Middle frontal gyrus (tissue), 1 donor: ENCODE measurements around the gene NANOS2.

Experiments
- DNase-seq: peaks from one replicate; pipeline ENCODE4 v3.0.0-alpha.2; 2015; ENCODE audit warnings: low spot score; ENCODE audit errors: extremely low spot score

Gene NANOS2

DNA sequence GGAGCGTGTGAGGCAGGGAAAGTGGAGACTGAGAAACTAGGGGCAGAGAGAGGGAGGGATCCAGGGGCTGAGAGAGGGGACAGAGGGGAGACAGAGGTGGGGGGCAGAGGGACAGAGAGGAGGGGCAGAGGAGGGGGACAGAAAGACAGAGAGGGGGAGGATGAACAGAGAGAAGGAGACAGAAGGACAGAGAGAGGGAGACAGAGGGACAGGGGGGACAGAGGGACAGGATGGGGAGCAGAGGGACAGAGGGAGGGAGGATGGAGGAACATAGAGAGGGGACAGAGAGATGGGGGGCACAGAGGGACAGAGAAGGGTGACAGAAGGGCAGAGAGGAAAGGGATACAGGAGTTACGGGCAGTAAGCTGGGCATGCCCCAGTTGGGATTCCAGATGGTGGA is 14.7 kb upstream of the NANOS2 start:
- no peak for DNase-seq

DNA sequence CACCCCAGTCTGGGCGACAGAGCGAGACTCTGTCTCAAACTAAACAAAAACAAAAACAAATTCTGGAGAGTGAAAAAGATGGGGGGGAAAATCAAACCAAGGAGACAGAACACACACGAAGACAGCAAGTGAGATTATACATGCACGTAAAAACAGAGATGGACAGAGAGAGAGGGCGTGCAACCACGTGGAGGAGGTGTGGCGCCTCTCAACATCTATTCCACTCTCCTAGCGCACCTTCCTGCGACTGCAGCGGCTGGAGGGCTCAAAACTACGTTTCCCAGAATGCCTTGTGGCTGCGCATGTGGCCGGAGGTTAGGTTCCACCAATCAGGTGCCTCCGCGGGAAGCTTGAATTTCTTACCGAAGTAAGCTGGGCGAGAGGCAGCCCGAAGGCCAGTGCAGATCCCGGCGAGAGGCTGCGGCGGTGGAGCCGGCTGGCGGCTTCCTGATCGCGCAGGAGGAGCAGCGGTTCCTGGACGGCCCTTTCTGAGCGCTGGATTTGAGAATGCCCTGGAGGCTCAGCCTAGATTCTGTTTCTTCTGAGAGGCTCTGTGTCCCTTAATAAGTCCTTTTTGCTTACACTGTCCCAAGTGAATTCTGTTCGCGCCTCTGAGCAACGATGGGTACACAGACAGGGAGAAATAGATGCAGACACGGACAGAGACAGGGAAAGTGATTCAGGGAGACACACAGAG is 13.1 kb upstream of the NANOS2 start:
- DNase-seq = peak; percentile 85

DNA sequence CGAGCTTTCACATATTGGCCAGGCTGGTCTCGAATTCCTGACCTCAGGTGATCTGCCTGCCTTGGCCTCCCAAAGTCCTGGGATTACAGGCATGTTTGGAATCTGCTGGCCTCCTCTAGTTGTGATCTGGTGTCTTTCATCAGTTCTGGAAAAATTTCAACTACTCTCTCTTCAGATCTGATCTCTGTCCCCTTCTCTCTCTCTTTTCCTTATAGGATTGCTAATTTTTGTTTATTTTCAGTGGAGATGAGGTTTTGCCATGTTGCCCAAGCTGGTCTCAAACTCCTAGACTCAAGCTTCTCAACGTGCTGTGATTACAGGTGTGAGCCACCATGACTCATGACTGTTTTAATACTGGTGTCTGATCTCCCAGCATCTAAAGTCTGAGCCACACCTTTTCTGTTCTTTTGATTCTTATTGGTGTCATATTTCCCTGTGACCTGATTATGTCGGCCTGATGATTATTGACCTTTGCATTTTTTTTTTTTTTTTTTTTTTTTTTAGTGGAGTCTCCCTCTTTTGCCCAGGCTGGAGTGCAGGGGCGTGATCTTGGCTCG is 10.4 kb upstream of the NANOS2 start:
- no peak for DNase-seq

DNA sequence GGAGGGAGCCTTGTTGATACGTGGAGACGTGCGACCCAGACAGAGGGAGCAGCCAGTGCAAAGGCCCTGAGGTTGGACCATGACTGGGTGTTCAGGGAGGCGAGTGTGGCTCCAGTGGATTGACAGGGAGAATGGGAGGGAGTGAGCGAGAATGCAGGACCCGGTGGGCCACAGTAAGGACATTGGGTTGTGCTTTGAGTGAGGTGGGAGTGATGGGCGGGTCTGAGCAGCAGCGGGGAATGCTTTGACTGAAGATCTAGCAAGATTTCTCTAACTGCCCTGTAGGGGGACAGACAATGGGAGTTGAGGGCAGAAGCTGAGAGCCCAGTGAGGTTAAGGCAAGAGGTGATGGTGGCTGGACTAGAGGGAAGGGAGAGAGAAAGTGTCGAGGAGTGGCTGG is 7.7 kb upstream of the NANOS2 start:
- DNase-seq = no peak

DNA sequence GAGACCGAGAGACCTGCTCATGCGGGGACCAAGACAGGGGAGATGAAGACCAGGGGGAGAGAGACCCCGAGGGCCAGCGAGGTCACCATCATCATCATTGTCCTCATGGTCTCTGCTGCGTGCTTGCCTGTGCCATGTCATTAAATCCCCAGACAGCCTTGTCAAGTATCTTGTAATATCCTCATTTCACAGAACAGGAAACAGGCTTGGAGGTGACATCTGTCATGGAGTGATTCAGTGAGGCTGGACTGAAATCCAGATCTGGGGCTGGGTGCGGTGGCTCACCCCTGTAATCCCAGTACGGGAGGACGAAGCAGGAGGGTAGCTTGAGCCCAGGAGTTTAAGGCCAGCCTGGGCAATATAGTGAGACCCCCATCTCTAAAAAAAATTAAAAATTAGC is 5.9 kb upstream of the NANOS2 start:
- no peak for DNase-seq

DNA sequence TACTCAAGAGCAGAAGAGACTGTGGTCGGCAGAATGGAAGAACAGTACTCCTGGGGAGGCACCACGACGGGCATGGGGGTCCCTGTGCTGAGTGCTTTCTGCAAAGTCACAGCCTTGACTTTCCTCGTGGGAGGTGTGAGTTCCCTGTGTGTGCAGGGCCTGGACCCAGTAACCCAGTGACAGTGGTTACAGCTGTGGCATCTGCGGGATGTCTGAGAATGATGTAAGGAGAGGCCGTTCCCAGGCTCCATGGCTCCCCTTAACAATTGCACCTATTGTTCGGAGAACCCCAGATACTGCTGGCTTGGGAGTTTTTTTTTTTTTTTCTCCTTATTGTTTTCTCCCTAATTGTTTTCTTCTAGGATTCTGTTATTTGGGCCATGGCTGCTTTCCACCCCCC is 5.1 kb upstream of the NANOS2 start:
- DNase-seq = peak; percentile 44

DNA sequence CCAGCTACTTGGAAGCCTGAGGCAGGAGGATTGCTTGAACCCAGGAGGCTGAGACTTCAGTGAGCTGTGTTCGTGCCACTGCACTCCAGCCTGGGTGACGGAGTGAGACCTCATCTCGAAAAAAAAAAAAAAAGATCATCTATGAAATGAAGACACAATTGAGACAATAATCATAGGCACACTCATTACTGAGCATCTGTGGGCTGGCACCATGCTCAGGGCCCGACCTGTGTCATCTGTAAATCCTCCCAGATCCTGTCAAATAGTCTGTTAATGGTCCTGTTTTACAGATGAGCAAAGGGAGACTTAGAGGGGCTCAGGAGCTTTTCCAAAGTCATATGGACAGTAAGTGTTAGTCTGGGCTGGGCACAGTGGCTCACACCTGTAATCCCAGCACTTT is 4.1 kb upstream of the NANOS2 start:
- no peak for DNase-seq

DNA sequence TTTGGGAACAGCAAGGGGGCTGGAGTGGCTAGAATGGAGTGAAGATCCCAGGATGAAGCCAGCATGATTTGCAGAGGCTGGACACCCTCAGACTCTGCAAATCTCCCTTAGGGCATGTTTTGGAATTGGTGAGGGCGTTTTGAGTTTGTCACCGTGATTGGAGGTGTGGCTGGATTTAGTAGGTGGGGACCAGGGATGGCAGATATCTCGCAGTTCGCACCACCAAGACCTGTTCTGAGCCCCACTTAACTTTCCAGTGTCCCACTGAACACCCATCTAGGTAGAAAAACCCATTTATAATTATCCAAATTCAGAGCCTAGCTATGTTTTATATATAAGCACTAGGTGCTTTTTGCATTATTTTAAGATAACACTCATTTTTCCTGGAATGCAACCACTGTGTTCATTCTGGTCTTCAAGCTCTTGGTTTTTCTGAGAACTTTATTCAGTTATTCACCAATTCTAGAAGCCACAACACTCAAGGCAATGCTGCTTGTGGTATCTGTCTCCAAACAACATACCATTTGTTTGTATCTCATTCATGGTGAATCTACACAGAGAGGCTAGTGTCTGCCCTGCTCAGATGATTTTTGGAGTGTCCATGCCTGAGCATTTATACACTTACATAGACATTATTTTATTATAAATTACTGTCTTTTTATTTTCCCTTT is 3.0 kb upstream of the NANOS2 start:
- peak; percentile 8 for DNase-seq

DNA sequence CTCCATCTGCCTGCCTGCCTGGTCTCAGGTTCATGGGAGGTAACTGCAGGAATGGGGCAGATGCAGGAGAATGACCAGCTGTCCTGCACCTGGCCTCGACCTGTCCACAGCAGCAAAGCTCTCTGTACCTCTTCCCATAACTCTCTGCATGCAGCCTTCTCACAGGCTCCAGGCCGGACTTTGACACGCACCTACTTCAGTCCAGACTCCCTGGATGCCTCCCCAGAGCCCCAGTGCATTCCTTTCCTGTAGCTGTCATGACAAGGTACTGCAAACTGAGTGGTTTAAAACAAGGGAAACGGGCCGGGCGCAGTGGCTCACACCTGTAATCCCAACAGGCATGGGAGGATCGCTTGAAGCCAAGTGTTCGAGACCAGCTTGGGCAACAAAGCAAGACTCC is 3.3 kb downstream of the NANOS2 start:
- DNase-seq = no peak

DNA sequence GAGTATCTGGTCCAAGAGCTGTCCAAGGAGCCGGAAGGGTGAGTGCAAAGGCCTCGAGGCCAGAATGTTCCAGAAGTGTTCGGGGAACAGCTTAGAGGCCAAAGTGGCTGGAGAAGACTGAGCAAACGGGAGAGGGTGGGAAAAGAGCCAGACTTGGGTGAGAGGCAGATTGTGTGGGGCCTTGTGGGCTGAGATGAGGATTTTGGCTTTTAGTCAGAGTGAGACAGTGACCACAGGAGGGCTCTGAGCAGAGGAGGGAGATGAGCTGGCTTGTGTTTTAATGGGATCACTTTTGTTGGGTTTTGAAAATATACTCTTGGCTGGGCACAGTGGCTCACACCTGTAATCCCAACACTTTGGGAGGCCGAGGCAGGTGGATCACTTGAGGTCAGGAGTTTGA is 5.6 kb downstream of the NANOS2 start:
- DNase-seq = no peak

DNA sequence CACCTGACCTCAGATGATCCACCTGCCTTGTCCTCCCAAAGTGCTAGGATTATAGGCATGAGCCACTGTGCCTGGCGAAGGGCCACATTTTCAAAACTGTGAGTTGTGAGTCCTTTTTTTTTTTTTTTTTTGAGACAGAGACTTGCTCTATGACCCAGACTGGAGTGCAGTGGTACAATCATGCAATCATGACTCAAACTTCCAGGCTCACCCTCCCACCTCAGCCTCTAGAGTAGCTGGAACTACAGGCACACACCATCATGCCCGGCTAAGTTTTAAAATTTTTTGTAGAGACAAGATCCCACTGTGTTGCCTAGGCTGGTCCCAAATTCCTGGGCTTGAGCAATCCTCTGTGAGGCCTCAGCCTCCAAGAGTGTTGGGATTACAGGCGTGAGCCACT is 8.4 kb downstream of the NANOS2 start:
- DNase-seq = no peak

DNA sequence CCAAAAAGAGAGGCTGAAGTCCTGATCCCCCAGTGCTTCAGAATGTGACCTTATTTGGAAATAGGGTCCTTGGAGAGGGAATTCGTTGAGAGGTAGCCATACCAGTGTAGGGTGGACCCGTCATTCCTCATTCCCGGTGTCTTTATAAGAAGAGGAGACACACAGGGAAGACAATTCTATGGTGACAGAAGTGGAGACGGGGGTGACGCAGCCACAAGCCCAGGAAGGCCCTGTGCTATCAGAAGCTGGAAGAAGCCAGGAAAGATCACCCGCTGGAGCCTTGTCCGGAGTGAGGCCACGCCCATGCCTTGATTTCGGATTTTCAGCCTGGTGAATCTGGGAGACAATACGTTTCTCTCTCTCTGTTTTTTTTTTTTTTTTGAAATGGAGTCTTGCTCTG is 9.6 kb downstream of the NANOS2 start:
- DNase-seq = no peak

DNA sequence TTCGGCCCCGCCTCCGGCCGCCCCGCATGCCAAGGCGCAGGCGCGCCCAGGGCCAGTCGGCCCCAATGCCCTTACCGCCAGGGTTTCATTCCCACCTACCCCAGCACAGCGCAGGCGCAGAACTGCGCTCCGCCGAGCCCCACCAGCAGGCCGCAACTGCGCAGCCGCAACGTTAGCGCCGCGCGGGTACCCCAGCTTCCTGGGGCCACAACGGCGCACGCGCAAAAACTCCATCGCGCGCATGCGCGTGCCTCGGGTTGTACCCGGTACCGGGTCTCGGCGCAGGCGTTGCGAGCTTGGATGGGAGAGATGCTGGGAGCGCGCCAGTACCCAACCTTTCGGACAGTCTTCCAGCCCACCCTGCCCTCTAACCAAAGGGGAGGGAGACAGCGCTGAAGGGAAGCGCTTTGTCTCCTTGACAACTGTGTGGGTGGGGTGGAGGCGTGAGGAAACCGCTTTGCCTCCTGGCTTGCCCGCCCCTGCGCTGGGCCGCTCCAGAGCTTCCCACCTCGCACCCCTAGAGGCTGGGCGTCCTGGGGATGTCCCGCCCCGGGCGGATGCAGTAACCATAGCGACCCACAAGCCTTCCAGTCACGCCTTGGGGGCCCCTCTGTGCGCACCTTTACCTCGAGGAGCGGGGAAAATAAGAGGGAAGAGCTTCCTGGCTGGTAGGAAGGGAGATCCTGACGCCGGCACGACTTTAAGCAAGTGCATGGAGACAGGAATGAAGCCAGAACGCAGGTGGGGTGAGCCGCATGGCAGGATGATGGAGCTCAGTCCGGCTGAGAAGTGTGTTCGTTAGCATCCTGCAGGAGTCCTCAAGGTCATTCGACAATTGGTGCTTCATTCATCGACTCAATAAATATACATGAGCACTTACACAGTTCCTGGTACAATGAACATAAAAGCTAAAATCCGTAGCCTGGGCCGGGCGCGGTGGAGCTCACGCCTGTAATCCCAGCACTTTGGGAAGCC is 11.6 kb downstream of the NANOS2 start:
- DNase-seq = peak; percentile 98

DNA sequence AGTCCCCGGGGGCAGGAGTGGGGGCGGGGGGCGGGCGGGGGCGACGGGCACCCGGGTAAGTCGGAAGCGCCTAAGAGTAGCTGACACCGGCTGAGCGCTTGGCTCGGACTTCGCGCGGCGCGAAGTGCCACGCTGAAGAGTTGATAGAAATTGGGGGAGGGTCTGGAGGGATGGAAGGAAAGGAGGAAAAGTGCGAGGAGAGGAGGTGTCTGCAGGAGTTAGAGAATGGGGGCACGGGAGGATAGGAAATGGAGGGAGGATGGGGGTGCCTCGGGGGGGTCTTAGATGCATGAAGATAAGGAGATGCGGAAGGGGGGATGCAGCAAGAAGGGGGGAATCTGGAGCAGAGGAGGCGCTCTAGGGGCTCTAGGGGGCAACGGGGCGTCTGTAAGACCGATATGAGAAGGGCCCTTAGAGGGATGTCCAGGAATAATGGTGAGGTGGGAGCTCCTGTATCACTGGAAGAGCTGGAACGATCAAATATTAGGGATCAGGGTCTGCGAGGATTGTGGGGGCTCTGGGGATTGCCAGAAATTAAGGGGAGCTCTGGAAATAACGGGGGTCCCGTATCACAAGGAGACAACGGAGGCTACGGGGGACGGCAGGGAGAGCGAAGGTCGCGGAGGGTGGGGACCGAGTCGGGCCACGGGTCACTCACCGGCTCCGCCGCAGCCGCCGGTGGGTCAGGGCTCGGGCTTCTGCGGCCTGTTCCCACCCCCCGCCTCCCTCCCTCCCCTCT is 12.5 kb downstream of the NANOS2 start, which contains the start of gene MYPOP:
Gene MYPOP, minus strand, starts transcription at position 702 of the 739 bp plus-strand sequence. CDS start 840 bp downstream, outside the sequence.
- DNase-seq = no peak

DNA sequence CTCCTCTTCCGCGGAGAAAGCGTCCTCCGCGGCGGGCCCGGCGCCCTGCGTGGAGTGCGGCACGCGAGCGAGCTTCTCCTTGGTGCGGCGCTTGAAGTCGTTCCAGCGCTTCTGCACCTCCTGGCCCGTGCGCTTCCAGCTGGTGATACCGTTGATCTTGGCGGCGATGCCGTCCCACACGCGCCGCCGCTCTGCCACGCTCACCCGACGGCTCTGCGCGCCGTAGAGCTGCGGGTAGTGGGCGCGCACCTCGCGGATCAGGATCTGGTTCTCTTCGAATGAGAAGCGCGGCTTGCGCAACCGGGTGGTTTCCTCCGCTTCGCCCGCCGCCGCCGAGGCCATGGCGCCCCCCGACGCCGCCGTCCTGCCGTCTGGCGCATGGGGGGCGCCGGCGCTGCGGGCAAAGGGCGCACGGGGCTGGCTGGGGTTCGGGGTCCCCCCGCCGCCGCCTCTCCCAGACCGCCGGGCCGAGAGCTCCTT is 13.1 kb downstream of the NANOS2 start:
- no peak for DNase-seq

DNA sequence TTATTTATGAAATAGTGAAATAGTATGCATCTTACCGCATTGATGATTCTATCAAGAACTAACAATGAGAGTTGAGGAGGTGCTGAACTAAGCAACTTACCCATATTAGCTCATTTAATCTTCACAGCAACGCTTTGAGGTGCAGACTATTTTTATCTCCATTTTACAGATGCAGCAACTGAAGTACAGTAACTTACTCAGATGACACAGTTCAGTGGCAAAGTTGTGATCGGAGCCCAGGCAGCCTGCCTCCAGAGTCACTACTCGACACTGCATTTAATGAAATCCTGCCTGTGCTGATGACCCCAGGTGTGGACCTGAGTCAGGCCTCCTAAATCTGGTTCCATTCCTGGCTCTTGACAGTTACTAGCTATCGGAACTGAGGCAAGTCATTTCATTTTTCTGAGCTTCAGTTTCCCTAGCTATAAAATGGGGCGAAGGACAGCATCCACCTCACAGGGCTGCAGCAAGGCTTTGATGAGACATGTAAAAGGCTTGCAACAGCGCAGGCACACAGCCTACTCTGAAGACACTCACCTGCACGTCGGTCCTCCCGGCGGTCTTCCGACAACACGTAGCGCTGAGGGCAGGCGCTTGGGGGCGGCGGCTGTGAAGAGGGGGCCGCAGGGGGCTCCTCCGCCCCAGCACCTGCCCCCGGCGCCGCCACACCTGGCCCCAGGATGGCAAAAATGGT is 13.7 kb downstream of the NANOS2 start:
- no peak for DNase-seq

DNA sequence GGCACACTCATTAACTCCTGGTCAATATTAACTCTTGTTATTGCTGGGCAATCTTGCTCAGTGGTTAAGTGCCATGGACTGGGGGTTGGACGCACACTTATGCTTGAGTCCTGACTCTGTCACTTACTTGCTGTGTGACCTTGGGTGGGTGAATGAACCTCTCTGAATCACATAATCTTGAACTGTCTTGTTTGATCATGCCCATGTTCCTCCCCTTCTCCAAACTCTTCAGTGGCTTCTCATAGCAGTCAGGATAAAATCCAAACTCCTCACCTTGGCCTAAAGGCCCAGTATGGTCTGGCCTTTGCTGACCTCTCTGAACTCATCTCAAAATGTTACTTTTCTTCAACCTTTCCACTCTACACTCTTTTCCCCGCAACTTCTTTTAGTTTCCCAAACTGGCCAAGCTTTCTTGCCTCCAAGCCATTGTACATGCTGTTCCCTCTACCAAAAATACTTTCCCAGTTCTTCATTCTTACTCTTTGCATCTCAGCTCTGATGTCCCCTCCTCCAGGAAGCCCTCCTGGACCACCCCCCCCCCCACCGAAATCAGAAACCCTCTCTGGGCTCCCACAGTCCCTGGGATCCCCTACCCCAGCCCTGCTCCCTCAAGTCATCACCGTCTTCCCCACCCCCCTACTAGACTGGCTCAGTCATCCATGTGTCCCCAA is 14.5 kb downstream of the NANOS2 start:
- DNase-seq = no peak

DNA sequence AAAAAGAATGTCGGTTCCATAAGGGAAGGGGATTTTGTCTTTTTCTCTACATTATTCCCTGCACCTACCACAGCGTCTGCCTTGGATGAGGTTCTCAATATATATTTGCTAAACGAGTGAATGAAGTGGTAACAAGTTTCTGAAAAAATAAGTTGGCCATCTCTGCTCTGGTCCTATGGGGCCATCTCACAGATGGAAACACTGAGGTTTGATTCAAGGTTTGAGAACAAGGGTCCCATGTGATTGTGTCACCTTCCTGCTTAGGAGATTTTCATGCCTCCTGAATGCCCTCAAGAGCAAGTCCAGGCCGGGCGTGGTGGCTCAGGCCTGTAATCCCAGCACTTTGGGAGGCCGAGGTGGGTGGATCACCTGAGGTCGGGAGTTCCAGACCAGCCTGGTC is 15.3 kb downstream of the NANOS2 start:
- no peak for DNase-seq

DNA sequence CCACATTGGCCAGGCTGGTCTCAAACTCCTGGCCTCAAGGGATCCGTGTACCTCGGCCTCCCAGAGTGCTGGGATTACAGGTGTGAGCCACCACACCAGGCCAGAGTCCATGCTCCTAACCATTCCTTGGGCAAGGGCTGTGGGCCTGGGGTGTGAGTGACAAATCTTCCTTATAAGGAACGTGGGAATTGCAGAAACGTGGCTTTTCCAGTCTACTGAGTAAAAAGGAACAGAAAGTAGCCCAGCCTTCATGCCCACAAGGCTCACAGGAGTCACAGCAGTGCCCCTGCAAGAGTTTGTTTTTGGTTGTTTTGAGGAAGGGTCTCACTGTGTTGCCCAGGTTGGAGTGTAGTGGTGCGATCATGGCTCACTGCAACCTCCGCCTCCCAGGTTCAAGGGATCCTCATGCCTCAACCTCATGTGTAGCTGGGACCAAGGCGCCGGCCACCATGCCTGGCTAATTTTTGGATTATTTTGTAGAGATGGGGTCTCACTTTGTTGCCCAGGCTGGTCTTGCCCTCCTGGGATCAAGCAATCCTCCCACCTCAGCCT is 17.2 kb downstream of the NANOS2 start:
- DNase-seq = no peak
